HepG2 (cell line): ENCODE results near the gene RAPGEF2. TPM values are rescaled to one million over a fixed set of nuclear protein-coding genes. Genes with fewer than 3 reads are reported as not detected.

ENCODE experiments used
- ATAC-seq: fragments of 200-7000 bp; cut with Tn5 transposase; 3 replicates; pipeline ENCODE4 v1.9.1; 2020; ENCODE audit warnings: mild to moderate bottlenecking, moderate library complexity
- BruUV-seq: library from RNA; stranded (reverse); fragments of 400-500 nt; replicated peaks from 2 replicates; lab custom pipeline; 2021; lab: Mats Ljungman, UMichigan
- CTCF ChIA-PET: fragments of 300-600 bp; formaldehyde crosslinking; extraction: SDS; loops from one replicate; lab custom pipeline; 2021; ENCODE audit warnings: low total read pairs, inconsistent platforms, low intra/inter-chr PET ratio; lab: Yijun Ruan, JAX
- POLR2A ChIA-PET: fragments of 350-600 bp; sonication (Branson Sonifier 250); formaldehyde crosslinking; loops from one replicate; lab custom pipeline; 2020; ENCODE audit warnings: antibody characterized with exemption, inconsistent platforms; lab: Yijun Ruan, JAX
- DNase-seq: peaks from one replicate; pipeline ENCODE4 v3.0.0-alpha.2; 2015; ENCODE audit warnings: low spot score
- FAIRE-seq: peaks from 3 replicates; lab custom pipeline; 2011; peaks lifted over from hg19 to GRCh38; lab: Jason Lieb, UNC
- H2AFZ ChIP-seq: one replicate; pipeline ENCODE4 v1.6.1; 2011; ENCODE audit warnings: low read length, inconsistent platforms
- H3K27ac ChIP-seq: fragments of 300-600 bp; 3 replicates; pipeline ENCODE4 v1.8.0; 2011; ENCODE audit warnings: mixed run types, mild to moderate bottlenecking, mixed read lengths, low read length, inconsistent platforms; ENCODE audit not compliant: insufficient read depth; ENCODE audit errors: extremely low read length
- H3K27me3 ChIP-seq, 2 experiments: fragments of 200-600 bp in 1 of 2; 2 replicates in 1 of 2; 3 replicates in 1 of 2; pipeline versions ENCODE4 v1.6.0 to v1.8.0; 2011; ENCODE audit warnings: low read length in 2 of 2, mild to moderate bottlenecking in 2 of 2, moderate library complexity in 2 of 2, inconsistent platforms in 1 of 2; ENCODE audit not compliant: insufficient read depth in 2 of 2, control insufficient read depth in 1 of 2
- H3K36me3 ChIP-seq, 2 experiments: fragments of 200-600 bp in 1 of 2; replicated peaks in 1 of 2; 2 replicates in 1 of 2; 3 replicates in 1 of 2; pipeline versions ENCODE4 v1.5.1 to v1.8.0; 2011; ENCODE audit warnings: low read length in 2 of 2, inconsistent platforms in 1 of 2; ENCODE audit not compliant: insufficient read depth in 2 of 2, control insufficient read depth in 1 of 2
- H3K4me1 ChIP-seq: 2 replicates; pipeline ENCODE4 v1.5.1; 2012; ENCODE audit warnings: low read length, inconsistent platforms; ENCODE audit not compliant: insufficient read depth
- H3K4me2 ChIP-seq: 2 replicates; pipeline ENCODE4 v1.6.0; 2011; ENCODE audit warnings: low read depth, low read length, inconsistent platforms
- H3K4me3 ChIP-seq, 3 experiments: fragments of 200-600 bp in 1 of 3; sonication (generic), shearing (Covaris generic) in 1 of 3; replicated peaks in 1 of 3; 2 replicates each; pipeline ENCODE4 v1.5.1; 2011 to 2016; ENCODE audit warnings: low read length in 3 of 3, inconsistent platforms in 2 of 3, low read depth in 2 of 3, mild to moderate bottlenecking in 2 of 3, control low read depth in 1 of 3, mixed read lengths in 1 of 3; ENCODE audit not compliant: insufficient read depth in 1 of 3
- H3K79me2 ChIP-seq: one replicate; pipeline ENCODE4 v1.6.1; 2011; ENCODE audit warnings: low read length, inconsistent platforms; ENCODE audit not compliant: insufficient read depth
- H3K9ac ChIP-seq: 2 replicates; pipeline ENCODE4 v1.6.0; 2011; ENCODE audit warnings: mild to moderate bottlenecking, low read depth, low read length, inconsistent platforms; ENCODE audit not compliant: insufficient read depth
- H3K9me3 ChIP-seq: 2 replicates; pipeline ENCODE4 v1.5.1; 2012; ENCODE audit warnings: mild to moderate bottlenecking, low read length
- H4K20me1 ChIP-seq: 2 replicates; pipeline ENCODE4 v1.6.0; 2011; ENCODE audit warnings: inconsistent platforms, mild to moderate bottlenecking, low read length, moderate library complexity; ENCODE audit not compliant: insufficient read depth
- ARNT ChIP-seq: fragments of 450-650 bp; IDR thresholded peaks from 2 replicates; pipeline ENCODE4 v1.6.1; 2017
- ATF7-NPFF ChIP-seq: sonication (generic); formaldehyde crosslinking; IDR thresholded peaks from 2 replicates; pipeline ENCODE4 v1.8.1; 2023; ENCODE audit warnings: mild to moderate bottlenecking, low read depth, missing genetic modification reagents, moderate library complexity
- ELF1 ChIP-seq: sonication (generic); formaldehyde crosslinking; IDR thresholded peaks from 2 replicates; pipeline ENCODE4 v1.4.0; 2020; ENCODE audit warnings: missing genetic modification reagents
- KDM1A ChIP-seq: IDR thresholded peaks from 2 replicates; pipeline ENCODE4 v1.6.1; 2016; ENCODE audit warnings: missing compliant biosample characterization
- KDM3A ChIP-seq: IDR thresholded peaks from 2 replicates; pipeline ENCODE4 v1.6.1; 2018; ENCODE audit warnings: low read depth, missing compliant biosample characterization
- NCOA1 ChIP-seq: sonication (generic); formaldehyde crosslinking; IDR thresholded peaks from 2 replicates; pipeline ENCODE4 v1.9.0; 2021; ENCODE audit warnings: missing genetic modification reagents
- NFE2L2 ChIP-seq: fragments of 150-350 bp; IDR thresholded peaks from 2 replicates; pipeline ENCODE4 v1.6.1; 2014; ENCODE audit warnings: low read length
- RAD51 ChIP-seq: fragments of 450-650 bp; IDR thresholded peaks from 2 replicates; pipeline ENCODE4 v1.6.1; 2016; ENCODE audit warnings: borderline replicate concordance
- SATB2 ChIP-seq: sonication (generic); formaldehyde crosslinking; IDR thresholded peaks from 2 replicates; pipeline ENCODE4 v1.5.0; 2020; ENCODE audit warnings: missing genetic modification reagents
- SIN3B ChIP-seq: fragments of 150-350 bp; IDR thresholded peaks from 2 replicates; pipeline ENCODE4 v1.6.1; 2014; ENCODE audit warnings: low read length
- SNRNP70 ChIP-seq: fragments of 200-400 bp; formaldehyde crosslinking; IDR thresholded peaks from 2 replicates; pipeline ENCODE4 v1.6.1; 2017; ENCODE audit warnings: mild to moderate bottlenecking, low read depth, low read length, moderate library complexity
- TBL1XR1 ChIP-seq: fragments of 150-350 bp; IDR thresholded peaks from 2 replicates; pipeline ENCODE4 v1.6.1; 2014; ENCODE audit warnings: borderline replicate concordance, low read length; ENCODE audit not compliant: partially characterized antibody
- ZC3H4 ChIP-seq: sonication (generic); formaldehyde crosslinking; IDR thresholded peaks from 2 replicates; pipeline ENCODE4 v1.4.0; 2020; ENCODE audit warnings: missing genetic modification reagents, borderline replicate concordance
- ZFP36L1 ChIP-seq: sonication (generic); formaldehyde crosslinking; IDR thresholded peaks from 2 replicates; pipeline ENCODE4 v1.8.0; 2022; ENCODE audit warnings: mild to moderate bottlenecking, missing genetic modification reagents, moderate library complexity
- ZNF878 ChIP-seq: sonication (generic); formaldehyde crosslinking; IDR thresholded peaks from 2 replicates; pipeline ENCODE4 v1.8.1; 2023; ENCODE audit warnings: mild to moderate bottlenecking, missing genetic modification reagents, moderate library complexity
- ZSCAN22 ChIP-seq: sonication (generic); formaldehyde crosslinking; IDR thresholded peaks from 2 replicates; pipeline ENCODE4 v1.4.0; 2020; ENCODE audit warnings: mild to moderate bottlenecking, missing genetic modification reagents
- ZSCAN25 ChIP-seq: sonication (generic); formaldehyde crosslinking; IDR thresholded peaks from 2 replicates; pipeline ENCODE4 v1.8.0; 2022; ENCODE audit warnings: mild to moderate bottlenecking, missing genetic modification reagents
- WGBS: methylation state at CpG from one replicate; pipeline ENCODE4 v1.1.6; 2017; ENCODE audit warnings: low lambda C conversion rate; 5-methylcytosine and 5-hydroxymethylcytosine counted together
- in situ Hi-C: cut with HindIII; loops from 2 replicates; pipeline ENCODE4 v1.10.0; 2017; ENCODE audit warnings: low pct_unique_long_range_greater_than_20kb; ENCODE audit not compliant: extremely low pct_ligation_motif_present
- intact Hi-C: fragments of 100-400 bp; cut with micrococcal nuclease; formaldehyde crosslinking; loops from one replicate; pipeline ENCODE4 v1.10.0; 2022; ENCODE audit not compliant: unreplicated experiment
- polyA plus RNA-seq, 8 experiments: library from polyadenylated mRNA; depleted of rRNA in 3 of 8; stranded (reverse) in 7 of 8; unstranded in 1 of 8; fragments of >200 nt; fragmentation: Illumina TruSeq in 4 of 8; extraction: Trizol in 4 of 8; gene quantifications; 2 replicates each; pipeline versions ENCODE4 v1.2.1 to v1.2.3, GENCODE V29; 2011 to 2016; ENCODE audit warnings: low read depth in 4 of 8, missing spikeins in 1 of 8, mixed read lengths in 1 of 8; ENCODE audit not compliant: insufficient read depth in 1 of 8
- total RNA-seq, 5 experiments: library from RNA; depleted of rRNA; stranded (reverse); fragments of >200 nt; fragmentation: Illumina TruSeq; extraction: Trizol; gene quantifications; 2 replicates each; pipeline ENCODE4 v1.2.3, GENCODE V29; 2016; ENCODE audit warnings: low read depth in 1 of 5
- TF ChIP-seq, protein P1 (sequence below): sonication (generic); formaldehyde crosslinking; IDR thresholded peaks from 2 replicates; pipeline ENCODE4 v1.4.0; 2020; ENCODE audit warnings: low read depth, missing genetic modification reagents

RAPGEF2 gene
- total and polyA plus RNA-seq, 2 of the 13 experiments (the other 11 are each of a cell fraction or from before 2014, with no cell fraction given) = 19.2 to 23.0 TPM

DNA sequence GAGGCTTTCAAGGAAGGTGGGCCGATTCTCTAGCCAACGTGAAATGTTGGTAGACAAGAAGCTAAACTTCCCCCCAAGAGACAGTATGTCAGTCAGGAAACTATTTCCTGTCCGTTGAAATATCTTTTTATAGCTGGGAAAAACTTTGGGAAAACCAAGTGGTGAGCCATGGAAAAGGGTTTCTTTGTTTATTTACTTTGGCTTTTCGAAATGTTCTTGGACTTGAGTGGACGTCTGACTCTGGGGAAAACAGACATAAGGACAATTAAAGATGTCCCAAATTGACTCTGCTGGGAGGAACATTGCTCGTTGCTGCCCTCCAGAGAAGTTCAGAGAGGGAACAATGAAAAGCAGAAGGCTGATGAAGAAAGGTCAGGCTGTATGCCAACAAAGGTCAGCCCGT, 295.4 kb downstream of the RAPGEF2 start:
- no peaks in the 10 kb centered on the region for H3K9me3 ChIP-seq
- H2AFZ ChIP-seq = no peak overlapping the region
- POLR2A ChIA-PET = no interaction called here
- no peaks in the 10 kb centered on the region for H3K36me3 ChIP-seq
- H3K27me3 ChIP-seq = peaks cover 0 to 9% of the 10 kb centered on the region in 2 experiments; a peak in 1 of 5 replicates
- H3K4me3 ChIP-seq = no peak overlapping the region
- H3K4me1 ChIP-seq = peaks cover 22% of the 10 kb centered on the region
- H3K79me2 ChIP-seq = no peaks in the 10 kb centered on the region
- DNase-seq (no peak), ATAC-seq (no peak), FAIRE-seq (no peak)
- H3K27ac ChIP-seq = no peak overlapping the region
- intact Hi-C loops = no loop called here
- in situ Hi-C loops = no loop called here
- CTCF ChIA-PET = no interaction called here
- H3K4me2 ChIP-seq = no peak overlapping the region
- no peak overlapping the region for H3K9ac ChIP-seq
- 31% methylated on average over 7 of the region's 7 CpGs for WGBS
- no peaks in the 10 kb centered on the region for H4K20me1 ChIP-seq
- no TSS peak for BruUV-seq
- TF ChIP-seq KDM3A = no peak
- no peak for TF ChIP-seq NCOA1 (CRISPR knock-in tag)
- no peak for TF ChIP-seq ZFP36L1
- no peak for TF ChIP-seq ELF1 (CRISPR knock-in tag)
- TF ChIP-seq ATF7-NPFF (CRISPR knock-in tag) = no peak
- TF ChIP-seq KDM1A (CRISPR knock-in tag) = no peak
- no peak for TF ChIP-seq TBL1XR1
- TF ChIP-seq ZNF878 = no peak
- no peak for TF ChIP-seq NFE2L2
- no peak for TF ChIP-seq SIN3B

DNA sequence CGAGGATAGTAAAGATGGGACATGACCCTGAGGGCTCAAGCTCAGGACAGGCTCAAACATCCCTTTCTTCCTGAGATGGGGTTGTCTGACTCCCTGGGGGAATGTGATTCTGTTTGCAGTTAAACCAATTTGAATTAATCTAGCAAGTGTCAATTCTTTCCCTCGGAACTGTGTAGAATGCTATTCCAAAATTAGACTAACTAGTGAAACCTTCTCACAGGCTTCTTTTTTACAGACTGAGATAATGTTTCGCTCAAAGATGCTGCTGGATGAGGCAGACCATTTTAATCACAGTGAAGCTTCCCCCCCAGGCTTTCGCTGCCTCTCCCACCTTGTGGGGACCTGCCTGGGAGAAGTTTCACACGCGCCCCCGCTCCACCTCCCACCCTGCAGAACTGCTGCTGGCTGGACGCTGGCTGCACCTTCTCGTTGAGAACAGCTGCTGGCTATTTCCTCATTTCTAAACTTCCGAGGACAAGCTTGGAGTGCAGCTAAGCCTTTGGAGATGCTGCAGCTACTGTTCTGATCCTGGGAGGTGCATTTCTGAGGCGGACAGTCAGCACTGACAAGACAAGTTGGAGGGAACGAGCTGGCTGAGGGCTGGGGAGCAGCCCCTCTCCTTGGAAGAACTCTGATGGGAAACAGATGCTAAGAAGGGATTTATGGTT, 297.8 kb downstream of the RAPGEF2 start:
- Histone ChIP-seq H3K4me1 (peaks cover 19% of the 10 kb centered on the region), H3K9ac (no peak overlapping the region), H3K27me3 (peaks cover 0 to 12% of the 10 kb centered on the region in 2 experiments; a peak in 1 of 5 replicates), H2AFZ (no peak overlapping the region), H3K79me2 (no peaks in the 10 kb centered on the region), H4K20me1 (no peaks in the 10 kb centered on the region), H3K4me2 (no peak overlapping the region), H3K9me3 (no peaks in the 10 kb centered on the region), H3K4me3 (no peak overlapping the region), H3K36me3 (no peaks in the 10 kb centered on the region), H3K27ac (no peak overlapping the region)
- ChIA-PET CTCF (no interaction called here), POLR2A (no interaction called here)
- intact Hi-C loops = no loop called here
- no peak for FAIRE-seq
- no peak; the same call in 2 of the 3 replicates for ATAC-seq
- DNase-seq = no peak
- no TSS peak for BruUV-seq
- in situ Hi-C loops = no loop called here
- WGBS = 48% methylated on average over 12 of the region's 12 CpGs
- TF ChIP-seq ZSCAN22 (no peak), ARNT (no peak), ZSCAN25 (CRISPR knock-in tag) (no peak), ZC3H4 (CRISPR knock-in tag) (no peak), SATB2 (no peak), SNRNP70 (no peak), RAD51 (no peak)
- TF ChIP-seq, protein P1, sequence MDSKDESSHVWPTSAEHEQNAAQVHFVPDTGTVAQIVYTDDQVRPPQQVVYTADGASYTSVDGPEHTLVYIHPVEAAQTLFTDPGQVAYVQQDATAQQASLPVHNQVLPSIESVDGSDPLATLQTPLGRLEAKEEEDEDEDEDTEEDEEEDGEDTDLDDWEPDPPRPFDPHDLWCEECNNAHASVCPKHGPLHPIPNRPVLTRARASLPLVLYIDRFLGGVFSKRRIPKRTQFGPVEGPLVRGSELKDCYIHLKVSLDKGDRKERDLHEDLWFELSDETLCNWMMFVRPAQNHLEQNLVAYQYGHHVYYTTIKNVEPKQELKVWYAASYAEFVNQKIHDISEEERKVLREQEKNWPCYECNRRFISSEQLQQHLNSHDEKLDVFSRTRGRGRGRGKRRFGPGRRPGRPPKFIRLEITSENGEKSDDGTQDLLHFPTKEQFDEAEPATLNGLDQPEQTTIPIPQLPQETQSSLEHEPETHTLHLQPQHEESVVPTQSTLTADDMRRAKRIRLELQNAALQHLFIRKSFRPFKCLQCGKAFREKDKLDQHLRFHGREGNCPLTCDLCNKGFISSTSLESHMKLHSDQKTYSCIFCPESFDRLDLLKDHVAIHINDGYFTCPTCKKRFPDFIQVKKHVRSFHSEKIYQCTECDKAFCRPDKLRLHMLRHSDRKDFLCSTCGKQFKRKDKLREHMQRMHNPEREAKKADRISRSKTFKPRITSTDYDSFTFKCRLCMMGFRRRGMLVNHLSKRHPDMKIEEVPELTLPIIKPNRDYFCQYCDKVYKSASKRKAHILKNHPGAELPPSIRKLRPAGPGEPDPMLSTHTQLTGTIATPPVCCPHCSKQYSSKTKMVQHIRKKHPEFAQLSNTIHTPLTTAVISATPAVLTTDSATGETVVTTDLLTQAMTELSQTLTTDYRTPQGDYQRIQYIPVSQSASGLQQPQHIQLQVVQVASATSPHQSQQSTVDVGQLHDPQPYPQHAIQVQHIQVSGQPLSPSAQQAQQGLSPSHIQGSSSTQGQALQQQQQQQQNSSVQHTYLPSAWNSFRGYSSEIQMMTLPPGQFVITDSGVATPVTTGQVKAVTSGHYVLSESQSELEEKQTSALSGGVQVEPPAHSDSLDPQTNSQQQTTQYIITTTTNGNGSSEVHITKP = no peak
